B cell (primary cell): ENCODE results near the gene CFAP161. TPM values are rescaled to one million over a fixed set of nuclear protein-coding genes. Genes with fewer than 3 reads are reported as not detected.

Experiments used
- ATAC-seq: fragments of 200-7000 bp; cut with Tn5 transposase; one replicate; pipeline ENCODE4 v1.10.0; 2021; ENCODE audit warnings: low read depth, mild to moderate bottlenecking, moderate number of reproducible peaks, moderate library complexity
- CTCF ChIA-PET: fragments of 350-600 bp; sonication (Branson Sonifier 250); formaldehyde crosslinking; loops from one replicate; lab custom pipeline; 2021; ENCODE audit warnings: antibody characterized with exemption, inconsistent platforms; lab: Charles Lee
- POLR2A ChIA-PET: fragments of 350-600 bp; sonication (Branson Sonifier 250); formaldehyde crosslinking; loops from one replicate; lab custom pipeline; 2021; ENCODE audit warnings: antibody characterized with exemption; lab: Charles Lee
- DNase-seq: peaks from one replicate; pipeline ENCODE4 v3.0.0; 2013
- H2AFZ ChIP-seq: 2 replicates; pipeline ENCODE4 v1.6.1; 2012; ENCODE audit warnings: mild to moderate bottlenecking, low read depth, low read length; ENCODE audit not compliant: insufficient read depth, poor library complexity, severe bottlenecking
- H3K27ac ChIP-seq, 2 donors: 1 replicate in 1 of 2; 2 replicates in 1 of 2; pipeline ENCODE4 v1.5.1; 2012 to 2013; ENCODE audit warnings: low read length in 2 of 2, mild to moderate bottlenecking in 2 of 2, moderate library complexity in 1 of 2
- H3K27me3 ChIP-seq, 4 experiments: fragments of 200-600 bp in 1 of 4; sonication (generic) in 1 of 4; replicated peaks in 1 of 4; 1 replicate in 2 of 4; 2 replicates in 2 of 4; pipeline versions ENCODE4 v1.6.1 to v1.7.0; 2013 to 2016; ENCODE audit warnings: low read length in 3 of 4, mild to moderate bottlenecking in 2 of 4, mixed read lengths in 1 of 4, moderate library complexity in 1 of 4; ENCODE audit not compliant: insufficient read depth in 4 of 4, control insufficient read depth in 3 of 4; ENCODE audit errors: control extremely low read depth in 1 of 4
- H3K36me3 ChIP-seq, 2 experiments: replicated peaks in 1 of 2; 1 replicate in 1 of 2; 2 replicates in 1 of 2; pipeline versions ENCODE4 v1.6.1 to v1.7.1; 2013; ENCODE audit warnings: low read length in 1 of 2; ENCODE audit not compliant: insufficient read depth in 2 of 2, control insufficient read depth in 1 of 2; ENCODE audit errors: control extremely low read depth in 1 of 2, extremely low read depth in 1 of 2
- H3K4me1 ChIP-seq, 2 donors: fragments of 200-600 bp in 1 of 2; sonication (generic) in 1 of 2; 1 replicate in 1 of 2; 2 replicates in 1 of 2; pipeline versions ENCODE4 v1.5.1 to v1.6.1; 2013 to 2017; ENCODE audit warnings: low read length in 2 of 2; ENCODE audit not compliant: control insufficient read depth in 2 of 2, insufficient read depth in 2 of 2
- H3K4me2 ChIP-seq: replicated peaks from 2 replicates; pipeline ENCODE3; 2012; ENCODE audit warnings: mild to moderate bottlenecking, low read depth, low read length; ENCODE audit not compliant: poor library complexity, severe bottlenecking
- H3K4me3 ChIP-seq, 5 experiments: fragments of 200-600 bp in 1 of 5; sonication (generic) in 1 of 5; 1 replicate in 3 of 5; 2 replicates in 2 of 5; pipeline versions ENCODE4 v1.5.1 to v1.7.0; 2011 to 2016; ENCODE audit warnings: low read length in 4 of 5, mild to moderate bottlenecking in 4 of 5, low read depth in 2 of 5, control low read depth in 1 of 5, moderate library complexity in 1 of 5; ENCODE audit not compliant: insufficient read depth in 1 of 5; ENCODE audit errors: control extremely low read depth in 1 of 5, extremely low read depth in 1 of 5
- H3K79me2 ChIP-seq: fragments of 200-600 bp; sonication (generic); one replicate; pipeline ENCODE4 v1.6.0; 2016; ENCODE audit warnings: low read length; ENCODE audit not compliant: control insufficient read depth, insufficient read depth
- H3K9ac ChIP-seq: fragments of 200-600 bp; sonication (generic); 2 replicates; pipeline ENCODE4 v1.6.1; 2017; ENCODE audit warnings: mild to moderate bottlenecking, low read length, moderate library complexity
- H3K9me3 ChIP-seq, 3 donors: one replicate each; pipeline versions ENCODE4 v1.6.1 to v1.7.1; 2013; ENCODE audit warnings: low read length in 2 of 3; ENCODE audit not compliant: control insufficient read depth in 2 of 3, insufficient read depth in 1 of 3; ENCODE audit errors: control extremely low read depth in 1 of 3
- H4K20me1 ChIP-seq: 2 replicates; pipeline ENCODE4 v1.6.0; 2012; ENCODE audit warnings: mild to moderate bottlenecking, low read length; ENCODE audit not compliant: insufficient read depth, control insufficient read depth, poor library complexity, severe bottlenecking
- H3K27ac Mint-ChIP-seq: one replicate; pipeline ENCODE4 v1.8.0; 2021; ENCODE audit warnings: mixed read lengths
- H3K27me3 Mint-ChIP-seq: one replicate; pipeline ENCODE4 v1.8.0; 2021; ENCODE audit warnings: mixed read lengths
- H3K4me1 Mint-ChIP-seq: one replicate; pipeline ENCODE4 v1.8.0; 2021; ENCODE audit warnings: mixed read lengths
- H3K4me3 Mint-ChIP-seq: one replicate; pipeline ENCODE4 v1.8.0; 2021; ENCODE audit warnings: mixed read lengths
- H3K9me3 Mint-ChIP-seq: one replicate; pipeline ENCODE4 v1.8.0; 2022; ENCODE audit warnings: mixed read lengths; ENCODE audit not compliant: insufficient read depth
- EZH2 ChIP-seq: IDR thresholded peaks from 2 replicates; pipeline ENCODE4 v1.6.1; 2012; ENCODE audit warnings: borderline replicate concordance, low read depth, mild to moderate bottlenecking, moderate library complexity, low read length; ENCODE audit not compliant: insufficient read depth, poor library complexity, severe bottlenecking
- WGBS: methylation state at CpG from one replicate; pipeline ENCODE4 v1.1.5; 2013; ENCODE audit warnings: missing lambda C conversion rate; ENCODE audit not compliant: insufficient coverage; 5-methylcytosine and 5-hydroxymethylcytosine counted together
- intact Hi-C: fragments of 100-400 bp; cut with micrococcal nuclease; formaldehyde crosslinking; loops from one replicate; pipeline ENCODE4 v1.10.0; 2022
- polyA plus RNA-seq: library from polyadenylated mRNA; depleted of rRNA; stranded (reverse); fragments of >200 nt; gene quantifications from 2 replicates; pipeline ENCODE4 v1.2.3, GENCODE V29; 2012
- total RNA-seq, 2 donors: library from RNA; stranded (reverse); fragments of 120-200 nt in 1 of 2; gene quantifications; 1 replicate in 1 of 2; 2 replicates in 1 of 2; pipeline versions ENCODE4 v1.2.3 to v1.2.4, GENCODE V29; 2013 to 2022
- TF ChIP-seq, protein P1 (sequence below): fragments of 200-600 bp; IDR thresholded peaks from one replicate; pipeline ENCODE4 v1.8.0; 2022; ENCODE audit warnings: antibody characterized with exemption, mild to moderate bottlenecking

Gene CFAP161
- total and polyA plus RNA-seq, 2 donors (not counting 1 experiment from before 2014, with no cell fraction given) = not detected

DNA sequence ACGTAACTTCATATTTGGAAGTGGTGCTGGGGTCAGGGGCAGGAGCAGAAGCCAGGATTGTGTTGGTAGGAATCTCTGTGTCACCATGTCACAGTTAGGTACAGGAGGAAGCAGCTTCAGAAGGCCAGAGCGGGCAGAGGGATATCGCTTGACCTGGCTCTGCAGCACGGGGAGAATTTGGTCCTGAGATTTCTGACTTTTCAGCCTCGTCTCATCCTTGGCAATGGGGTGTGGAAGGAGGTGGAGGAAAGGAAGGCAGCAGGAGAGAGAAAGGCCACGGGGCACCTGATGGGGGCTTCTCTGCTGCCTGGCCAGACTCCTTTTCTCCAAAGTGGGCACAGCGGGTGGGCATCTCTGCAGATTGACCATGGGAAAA lies 63.2 kb downstream of the CFAP161 start:
- H4K20me1 ChIP-seq = no peaks in the 10 kb centered on the region
- no peak for DNase-seq

DNA sequence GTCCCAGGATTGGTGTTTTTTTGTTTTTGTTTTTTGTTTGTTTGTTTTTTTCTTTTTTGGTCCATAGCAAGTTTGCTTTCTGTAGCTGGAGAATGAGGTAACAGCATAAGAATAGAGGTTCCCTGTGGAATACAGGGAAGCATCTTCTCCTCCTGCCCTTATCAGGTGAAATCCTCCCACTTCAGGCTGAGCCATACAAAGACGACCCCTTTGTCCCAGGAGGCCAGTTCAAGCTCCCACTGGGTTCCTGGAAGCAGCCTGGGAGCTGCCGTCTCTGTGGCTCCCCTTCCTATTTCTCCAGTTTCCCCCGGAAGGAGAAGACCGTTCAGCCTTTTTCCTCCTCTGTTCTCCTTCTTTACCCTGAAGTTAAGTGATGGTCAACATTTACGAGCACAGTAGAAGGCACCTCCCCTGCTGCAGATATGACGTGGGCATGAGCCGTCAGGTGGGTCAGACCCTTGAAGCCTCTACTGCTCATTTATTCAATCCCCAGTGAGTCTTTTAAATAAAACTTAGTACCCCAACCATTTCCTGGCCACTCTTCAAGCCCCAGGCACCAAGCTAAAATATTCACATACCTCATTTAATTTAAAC lies 63.7 kb downstream of the CFAP161 start:
- no peak overlapping the region for H3K9ac ChIP-seq
- H3K9me3 Mint-ChIP-seq = no peaks in the 10 kb centered on the region
- H4K20me1 ChIP-seq = no peaks in the 10 kb centered on the region
- H3K27ac Mint-ChIP-seq = no peak overlapping the region
- H3K4me1 ChIP-seq = peaks cover 3 to 4% of the 10 kb centered on the region in 2 donors
- POLR2A ChIA-PET = no interaction called here
- no peak overlapping the region for H3K27ac ChIP-seq
- peaks cover 0 to 4% (median 0%) of the 10 kb centered on the region in 4 experiments for H3K27me3 ChIP-seq
- no peak overlapping the region for H2AFZ ChIP-seq
- peaks cover 2% of the 10 kb centered on the region for H3K4me1 Mint-ChIP-seq
- peaks cover 31% of the 10 kb centered on the region for H3K27me3 Mint-ChIP-seq
- no peak overlapping the region for H3K4me3 Mint-ChIP-seq
- H3K36me3 ChIP-seq = no peaks in the 10 kb centered on the region
- no peaks in the 10 kb centered on the region for H3K9me3 ChIP-seq
- CTCF ChIA-PET = no interaction called here
- H3K4me3 ChIP-seq = no peak overlapping the region
- no peak for ATAC-seq
- WGBS = 81% methylated on average over 7 of the region's 7 CpGs
- no peaks in the 10 kb centered on the region for H3K79me2 ChIP-seq
- DNase-seq = no peak
- no peak overlapping the region for H3K4me2 ChIP-seq
- intact Hi-C loops = no loop called here
- TF ChIP-seq EZH2 = no peak
- TF ChIP-seq, protein P1, sequence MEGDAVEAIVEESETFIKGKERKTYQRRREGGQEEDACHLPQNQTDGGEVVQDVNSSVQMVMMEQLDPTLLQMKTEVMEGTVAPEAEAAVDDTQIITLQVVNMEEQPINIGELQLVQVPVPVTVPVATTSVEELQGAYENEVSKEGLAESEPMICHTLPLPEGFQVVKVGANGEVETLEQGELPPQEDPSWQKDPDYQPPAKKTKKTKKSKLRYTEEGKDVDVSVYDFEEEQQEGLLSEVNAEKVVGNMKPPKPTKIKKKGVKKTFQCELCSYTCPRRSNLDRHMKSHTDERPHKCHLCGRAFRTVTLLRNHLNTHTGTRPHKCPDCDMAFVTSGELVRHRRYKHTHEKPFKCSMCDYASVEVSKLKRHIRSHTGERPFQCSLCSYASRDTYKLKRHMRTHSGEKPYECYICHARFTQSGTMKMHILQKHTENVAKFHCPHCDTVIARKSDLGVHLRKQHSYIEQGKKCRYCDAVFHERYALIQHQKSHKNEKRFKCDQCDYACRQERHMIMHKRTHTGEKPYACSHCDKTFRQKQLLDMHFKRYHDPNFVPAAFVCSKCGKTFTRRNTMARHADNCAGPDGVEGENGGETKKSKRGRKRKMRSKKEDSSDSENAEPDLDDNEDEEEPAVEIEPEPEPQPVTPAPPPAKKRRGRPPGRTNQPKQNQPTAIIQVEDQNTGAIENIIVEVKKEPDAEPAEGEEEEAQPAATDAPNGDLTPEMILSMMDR = no peak

More for the DNA sequence above, 63.2 kb downstream of the CFAP161 start:
- no peak overlapping the region for H3K4me3 ChIP-seq
- intact Hi-C loops = no loop called here
- no peak for ATAC-seq
- no peak overlapping the region for H3K9ac ChIP-seq
- POLR2A ChIA-PET = no interaction called here
- no peak overlapping the region for H3K4me2 ChIP-seq
- no peaks in the 10 kb centered on the region for H3K9me3 Mint-ChIP-seq
- no peak for TF ChIP-seq EZH2
- TF ChIP-seq, protein P1 = no peak
- H3K9me3 ChIP-seq = no peaks in the 10 kb centered on the region
- H3K4me3 Mint-ChIP-seq = no peak overlapping the region
- H3K27me3 ChIP-seq = peaks cover 0 to 4% (median 0%) of the 10 kb centered on the region in 4 experiments
- H3K27ac ChIP-seq = no peak overlapping the region
- H2AFZ ChIP-seq = no peak overlapping the region
- CTCF ChIA-PET = no interaction called here
- H3K4me1 Mint-ChIP-seq = peaks cover 2% of the 10 kb centered on the region
- H3K79me2 ChIP-seq = no peaks in the 10 kb centered on the region
- H3K27ac Mint-ChIP-seq = no peak overlapping the region
- no peaks in the 10 kb centered on the region for H3K36me3 ChIP-seq
- peaks cover 34% of the 10 kb centered on the region for H3K27me3 Mint-ChIP-seq
- H3K4me1 ChIP-seq = peaks cover 3 to 4% of the 10 kb centered on the region in 2 donors
- 86% methylated on average over 7 of the region's 7 CpGs for WGBS

Other genes with a start within 250 kb of the CFAP161 start
- 35.3 TPM in 2 replicates for gene MESD, start 144.5 kb upstream of the CFAP161 start, total RNA-seq
- gene MESD, start 144.5 kb upstream of the CFAP161 start, polyA plus RNA-seq = 5.8 and 7.9 TPM in 2 replicates
- gene TLNRD1, start 133.3 kb upstream of the CFAP161 start, total RNA-seq = 26.5 and 26.7 TPM in 2 replicates
- 11.4 and 13.3 TPM in 2 replicates for gene TLNRD1, start 133.3 kb upstream of the CFAP161 start, polyA plus RNA-seq
- 284 and 287 TPM in 2 replicates for gene IL16, start 62.6 kb downstream of the CFAP161 start, total RNA-seq
- 96.1 and 181 TPM in 2 replicates for gene IL16, start 62.6 kb downstream of the CFAP161 start, polyA plus RNA-seq
- 15.7 and 17.2 TPM in 2 replicates for gene STARD5, start 189.9 kb downstream of the CFAP161 start, total RNA-seq
- gene STARD5, start 189.9 kb downstream of the CFAP161 start, polyA plus RNA-seq = 14.5 and 19.9 TPM in 2 replicates
- not detected in 2 replicates for gene TMC3, start 239.9 kb downstream of the CFAP161 start, total RNA-seq
- gene TMC3, start 239.9 kb downstream of the CFAP161 start, polyA plus RNA-seq = not detected in 2 replicates